ENCODE data around the gene GPAT3. TPM values are rescaled to one million over a fixed set of nuclear protein-coding genes. Genes with fewer than 3 reads are reported as not detected.

GPAT3 gene
- total RNA-seq, 1 experiment from 2014 or later = 0.30 TPM

GRCh38 chr4:83585982-83586508, 50.1 kb downstream of the GPAT3 start:
- POLR2A ChIA-PET = no interaction called here
- peaks cover 10% of the 10 kb centered on the region for H3K27me3 Mint-ChIP-seq (ENCODE audit: insufficient read depth, unreplicated experiment)
- no peak for DNase-seq (ENCODE audit: unreplicated experiment)

GRCh38 chr4:83589279-83589678, 53.4 kb downstream of the GPAT3 start:
- intact Hi-C loops (cut with micrococcal nuclease) = no loop called here
- Mint-ChIP-seq H3K4me3 (ENCODE audit: unreplicated experiment) (no peak overlapping the region), H3K36me3 (ENCODE audit: insufficient read depth, unreplicated experiment) (no peaks in the 10 kb centered on the region), H3K4me1 (ENCODE audit: insufficient read depth, unreplicated experiment) (no peaks in the 10 kb centered on the region), H3K27ac (ENCODE audit: low read depth, unreplicated experiment) (no peak overlapping the region), H3K9me3 (ENCODE audit: unreplicated experiment) (no peaks in the 10 kb centered on the region), H3K27me3 (ENCODE audit: insufficient read depth, unreplicated experiment) (no peaks in the 10 kb centered on the region)
- BruUV-seq (replicated peaks) = no TSS peak
- no peak for DNase-seq (ENCODE audit: unreplicated experiment)
- ChIA-PET POLR2A (no interaction called here), CTCF (interaction anchor here (0.6 kb wide), 1 partner anchor 50 kb away, joined by 3 read pairs; no protein-coding TSS in a partner anchor)
- no peak for TF ChIP-seq CTCF (IDR thresholded peaks at IDR 0.05; ENCODE audit: unreplicated experiment)

More at GRCh38 chr4:83585982-83586508, 50.1 kb downstream of the GPAT3 start:
- CTCF ChIA-PET = no interaction called here
- BruUV-seq (replicated peaks) = no TSS peak
- Mint-ChIP-seq H3K4me1 (ENCODE audit: insufficient read depth, unreplicated experiment) (peaks cover 12% of the 10 kb centered on the region), H3K9me3 (ENCODE audit: unreplicated experiment) (no peaks in the 10 kb centered on the region), H3K27ac (ENCODE audit: low read depth, unreplicated experiment) (no peak overlapping the region), H3K36me3 (ENCODE audit: insufficient read depth, unreplicated experiment) (no peaks in the 10 kb centered on the region), H3K4me3 (ENCODE audit: unreplicated experiment) (no peak overlapping the region)
- no peak for TF ChIP-seq CTCF (IDR thresholded peaks at IDR 0.05; ENCODE audit: unreplicated experiment)
- intact Hi-C loops (cut with micrococcal nuclease) = no loop called here

GRCh38 chr4:83591056-83591455, 55.1 kb downstream of the GPAT3 start:
- H3K27ac Mint-ChIP-seq (ENCODE audit: low read depth, unreplicated experiment) = no peak overlapping the region

GRCh38 chr4:83591730-83592129, 55.8 kb downstream of the GPAT3 start:
- no peak for TF ChIP-seq CTCF (IDR thresholded peaks at IDR 0.05; ENCODE audit: unreplicated experiment)
- Mint-ChIP-seq H3K27ac (ENCODE audit: low read depth, unreplicated experiment) (no peak overlapping the region), H3K4me1 (ENCODE audit: insufficient read depth, unreplicated experiment) (no peaks in the 10 kb centered on the region), H3K36me3 (ENCODE audit: insufficient read depth, unreplicated experiment) (no peaks in the 10 kb centered on the region), H3K9me3 (ENCODE audit: unreplicated experiment) (no peaks in the 10 kb centered on the region), H3K27me3 (ENCODE audit: insufficient read depth, unreplicated experiment) (no peaks in the 10 kb centered on the region), H3K4me3 (ENCODE audit: unreplicated experiment) (no peak overlapping the region)
- BruUV-seq (replicated peaks) = no TSS peak
- no peak for DNase-seq (ENCODE audit: unreplicated experiment)
- ChIA-PET CTCF (no interaction called here), POLR2A (no interaction called here)
- intact Hi-C loops (cut with micrococcal nuclease) = no loop called here

More at GRCh38 chr4:83591056-83591455, 55.1 kb downstream of the GPAT3 start:
- Mint-ChIP-seq H3K27me3 (ENCODE audit: insufficient read depth, unreplicated experiment) (no peaks in the 10 kb centered on the region), H3K36me3 (ENCODE audit: insufficient read depth, unreplicated experiment) (no peaks in the 10 kb centered on the region), H3K4me1 (ENCODE audit: insufficient read depth, unreplicated experiment) (no peaks in the 10 kb centered on the region), H3K9me3 (ENCODE audit: unreplicated experiment) (no peaks in the 10 kb centered on the region), H3K4me3 (ENCODE audit: unreplicated experiment) (no peak overlapping the region)
- DNase-seq (ENCODE audit: unreplicated experiment) = no peak
- TF ChIP-seq CTCF (IDR thresholded peaks at IDR 0.05; ENCODE audit: unreplicated experiment) = no peak
- ChIA-PET CTCF (no interaction called here), POLR2A (no interaction called here)
- intact Hi-C loops (cut with micrococcal nuclease) = no loop called here
- BruUV-seq (replicated peaks) = no TSS peak
